Measurements from ENCODE around the gene ATXN3.
A peak's percentile ranks its signal among the peaks of the same experiment; 100 is the strongest.

- TF ChIP-seq, protein P1, sequence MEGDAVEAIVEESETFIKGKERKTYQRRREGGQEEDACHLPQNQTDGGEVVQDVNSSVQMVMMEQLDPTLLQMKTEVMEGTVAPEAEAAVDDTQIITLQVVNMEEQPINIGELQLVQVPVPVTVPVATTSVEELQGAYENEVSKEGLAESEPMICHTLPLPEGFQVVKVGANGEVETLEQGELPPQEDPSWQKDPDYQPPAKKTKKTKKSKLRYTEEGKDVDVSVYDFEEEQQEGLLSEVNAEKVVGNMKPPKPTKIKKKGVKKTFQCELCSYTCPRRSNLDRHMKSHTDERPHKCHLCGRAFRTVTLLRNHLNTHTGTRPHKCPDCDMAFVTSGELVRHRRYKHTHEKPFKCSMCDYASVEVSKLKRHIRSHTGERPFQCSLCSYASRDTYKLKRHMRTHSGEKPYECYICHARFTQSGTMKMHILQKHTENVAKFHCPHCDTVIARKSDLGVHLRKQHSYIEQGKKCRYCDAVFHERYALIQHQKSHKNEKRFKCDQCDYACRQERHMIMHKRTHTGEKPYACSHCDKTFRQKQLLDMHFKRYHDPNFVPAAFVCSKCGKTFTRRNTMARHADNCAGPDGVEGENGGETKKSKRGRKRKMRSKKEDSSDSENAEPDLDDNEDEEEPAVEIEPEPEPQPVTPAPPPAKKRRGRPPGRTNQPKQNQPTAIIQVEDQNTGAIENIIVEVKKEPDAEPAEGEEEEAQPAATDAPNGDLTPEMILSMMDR (IDR thresholded peaks at IDR 0.05) = peak; percentile 26 to 57 (median 40)
- TF ChIP-seq POLR2A (IDR thresholded peaks at IDR 0.05) (no peak), POLR2AphosphoS5 (IDR thresholded peaks at IDR 0.05) (no peak)
These were observed 28.9 kb upstream of the ATXN3 start for GRCh38 chr14:92135269-92135668.
